ENCODE results near the gene RMND5B.

DNA sequence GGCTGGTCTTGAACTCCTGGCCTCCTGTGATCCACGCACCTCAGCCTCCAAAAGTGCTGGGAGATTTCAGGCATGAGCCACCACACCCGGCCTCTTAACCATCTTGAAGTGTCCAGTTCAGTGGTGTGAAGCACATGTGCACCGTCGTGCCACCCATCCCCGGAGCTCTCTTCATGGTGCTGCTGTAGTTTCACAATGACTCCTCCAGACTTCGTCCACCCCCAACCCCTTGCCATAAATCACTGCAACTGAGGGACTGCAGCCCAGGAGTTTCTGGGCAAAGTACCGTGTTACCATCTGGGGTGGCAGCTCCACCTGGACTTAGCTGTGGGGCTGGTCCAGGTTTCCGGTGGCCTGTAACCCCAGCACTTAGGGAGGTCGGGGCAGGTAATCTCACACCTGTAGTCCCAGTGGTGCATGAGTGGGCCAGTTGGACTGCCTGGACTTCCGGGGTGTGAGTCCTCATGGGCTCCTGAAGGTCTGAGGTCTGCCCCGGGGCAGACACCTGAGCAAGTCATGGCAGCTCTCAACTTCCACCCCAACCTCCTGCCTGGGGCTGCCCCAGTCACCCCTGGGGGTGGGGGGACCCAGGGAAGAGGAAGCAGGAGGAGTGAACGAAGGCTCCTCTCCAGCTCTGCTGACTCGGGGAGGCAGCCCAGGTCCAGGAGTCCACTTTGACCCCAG is 24.1 kb upstream of the RMND5B start:
- no peak for TF ChIP-seq ZNF274 (IDR thresholded peaks at IDR 0.05; ENCODE audit: low read depth, low read length)
- TF ChIP-seq SUZ12 (IDR thresholded peaks at IDR 0.05; ENCODE audit: extremely low read depth, insufficient read depth, insufficient read length), result no peak
